Stimulated activated CD4-positive, alpha-beta T cell treated with anti-CD3 and anti-CD28 coated beads, Interleukin-4, amount 100 ng/mL, for 4 hours (primary cell): ENCODE results near the gene HECTD2.
"Not testable (repeated sequence)": the region's sequence is repeated elsewhere in the genome, so short reads cannot be mapped to it uniquely, and the experiment has no call there.

Experiments
- DNase-seq, 2 experiments: peaks; one replicate each; pipeline ENCODE4 v3.0.0-alpha.2; 2020

HECTD2 gene

GRCh38 chr10:91545384-91545783 is 135.2 kb downstream of the HECTD2 start:
- DNase-seq, result no peak

GRCh38 chr10:91545838-91546237 is 135.7 kb downstream of the HECTD2 start:
- no peak for DNase-seq

- DNase-seq, result no peak
Observed at GRCh38 chr10:91549262-91549661, 139.1 kb downstream of the HECTD2 start.

- no peak for DNase-seq
Observed at GRCh38 chr10:91550021-91550420, 139.9 kb downstream of the HECTD2 start.

- DNase-seq, result no peak
Observed at GRCh38 chr10:91551856-91552255, 141.7 kb downstream of the HECTD2 start.

- no peak for DNase-seq
Observed at GRCh38 chr10:91552274-91553095, 142.3 kb downstream of the HECTD2 start.

- DNase-seq, result no peak
Observed at GRCh38 chr10:91555455-91555854, 145.3 kb downstream of the HECTD2 start.

GRCh38 chr10:91556691-91557566 is 146.8 kb downstream of the HECTD2 start:
- no peak for DNase-seq

- no peak for DNase-seq
Observed at GRCh38 chr10:91557651-91558111, 147.5 kb downstream of the HECTD2 start.

- no peak for DNase-seq
Observed at GRCh38 chr10:91558473-91558872, 148.3 kb downstream of the HECTD2 start.

GRCh38 chr10:91559169-91559568 is 149.0 kb downstream of the HECTD2 start:
- no peak for DNase-seq

- DNase-seq, result no peak
Observed at GRCh38 chr10:91559750-91560149, 149.6 kb downstream of the HECTD2 start.

GRCh38 chr10:91560827-91561226 is 150.7 kb downstream of the HECTD2 start:
- DNase-seq, result not testable (repeated sequence)

GRCh38 chr10:91562839-91563581 is 152.9 kb downstream of the HECTD2 start:
- DNase-seq, result no peak

GRCh38 chr10:91564026-91564425 is 153.9 kb downstream of the HECTD2 start:
- no peak for DNase-seq
